Kidney epithelial cell (primary cell): Measurements from ENCODE around the gene SPATA21. TPM values are rescaled to one million over a fixed set of nuclear protein-coding genes. Genes with fewer than 3 reads are reported as not detected.
"Not testable (repeated sequence)": the region's sequence is repeated elsewhere in the genome, so short reads cannot be mapped to it uniquely, and the experiment has no call there.

Source experiments
- DNase-seq: peaks from one replicate; pipeline ENCODE4 v3.0.0-alpha.2; 2010; ENCODE audit warnings: low read depth
- H3K27me3 ChIP-seq: 2 replicates; pipeline ENCODE4 v1.6.0; 2011; ENCODE audit warnings: low read length; ENCODE audit not compliant: control insufficient read depth, insufficient read depth
- H3K36me3 ChIP-seq: 2 replicates; pipeline ENCODE4 v1.5.1; 2011; ENCODE audit warnings: low read length; ENCODE audit not compliant: control insufficient read depth, insufficient read depth
- H3K4me3 ChIP-seq: 2 replicates; pipeline ENCODE4 v1.5.1; 2011; ENCODE audit warnings: low read depth, mild to moderate bottlenecking, control low read depth, low read length
- CTCF ChIP-seq: IDR thresholded peaks from 2 replicates; pipeline ENCODE4 v1.5.1; 2011; ENCODE audit warnings: mild to moderate bottlenecking, moderate library complexity, low read length, control low read depth, inconsistent platforms; ENCODE audit not compliant: insufficient read depth, poor library complexity, severe bottlenecking
- total RNA-seq: library from RNA; depleted of rRNA; stranded (reverse); fragments of >200 nt; gene quantifications from 2 replicates; pipeline ENCODE4 v1.2.3, GENCODE V29; 2015

Gene SPATA21
- total RNA-seq, 1 donor from 2014 or later = not detected

- no peak for TF ChIP-seq CTCF
- Histone ChIP-seq H3K4me3 (no peak overlapping the region), H3K27me3 (no peaks in the 10 kb centered on the region), H3K36me3 (no peaks in the 10 kb centered on the region)
- DNase-seq = no peak
Measured at GRCh38 chr1:16478091-16478490, 40.9 kb upstream of the SPATA21 start.

- not testable (repeated sequence) for H3K36me3 ChIP-seq, H3K27me3 ChIP-seq, H3K4me3 ChIP-seq, DNase-seq
Measured at GRCh38 chr1:16475771-16476770, 38.8 kb upstream of the SPATA21 start.

- not testable (repeated sequence) for H3K27me3 ChIP-seq, H3K4me3 ChIP-seq
- TF ChIP-seq CTCF = peak; percentile 9
Measured at GRCh38 chr1:16474891-16475290, 37.7 kb upstream of the SPATA21 start.

GRCh38 chr1:16474166-16474800 is 37.1 kb upstream of the SPATA21 start:
- DNase-seq = no peak
- no peak for TF ChIP-seq CTCF
- H3K36me3 ChIP-seq = no peaks in the 10 kb centered on the region
- H3K27me3 ChIP-seq = no peaks in the 10 kb centered on the region
- no peak overlapping the region for H3K4me3 ChIP-seq

More at GRCh38 chr1:16474891-16475290, 37.7 kb upstream of the SPATA21 start:
- DNase-seq, H3K36me3 ChIP-seq: not testable (repeated sequence)

GRCh38 chr1:16468558-16468957 is 31.3 kb upstream of the SPATA21 start:
- no peak for DNase-seq
- Histone ChIP-seq H3K27me3 (no peaks in the 10 kb centered on the region), H3K4me3 (no peak overlapping the region), H3K36me3 (no peaks in the 10 kb centered on the region)
- TF ChIP-seq CTCF = no peak

- TF ChIP-seq CTCF = no peak
- Histone ChIP-seq H3K36me3 (peaks cover under 1% of the 10 kb centered on the region), H3K27me3 (no peaks in the 10 kb centered on the region), H3K4me3 (no peak overlapping the region)
- no peak for DNase-seq
Measured at GRCh38 chr1:16464917-16465625, 27.8 kb upstream of the SPATA21 start.
